Common myeloid progenitor, CD34-positive (primary cell): ENCODE measurements around the gene ZCCHC24.
"Not testable (repeated sequence)": the region's sequence is repeated elsewhere in the genome, so short reads cannot be mapped to it uniquely, and the experiment has no call there.

Experiments used
- CTCF ChIA-PET: fragments of 350-600 bp; sonication (Branson Sonifier 250); formaldehyde crosslinking; loops from one replicate; lab custom pipeline; 2021; ENCODE audit warnings: antibody characterized with exemption; lab: Charles Lee
- POLR2A ChIA-PET: fragments of 350-600 bp; sonication (Branson Sonifier 250); formaldehyde crosslinking; loops from one replicate; lab custom pipeline; 2021; ENCODE audit warnings: antibody characterized with exemption; lab: Charles Lee
- DNase-seq, 3 donors: peaks; one replicate each; pipeline versions ENCODE4 v3.0.0 to v3.0.0-alpha.2; 2013
- H3K27ac ChIP-seq, 2 experiments: 1 replicate in 1 of 2; 2 replicates in 1 of 2; pipeline ENCODE4 v1.7.0; 2013; ENCODE audit warnings: inconsistent platforms in 2 of 2, low read length in 2 of 2, mild to moderate bottlenecking in 2 of 2, low read depth in 1 of 2, moderate library complexity in 1 of 2; ENCODE audit not compliant: severe bottlenecking in 2 of 2, insufficient read depth in 1 of 2, poor library complexity in 1 of 2
- H3K27me3 ChIP-seq, 5 experiments: replicated peaks in 2 of 5; 1 replicate in 3 of 5; 2 replicates in 2 of 5; pipeline versions ENCODE4 v1.6.1 to v1.7.0; 2013; ENCODE audit warnings: low read length in 4 of 5, mild to moderate bottlenecking in 2 of 5, moderate library complexity in 2 of 5, inconsistent platforms in 1 of 5; ENCODE audit not compliant: insufficient read depth in 5 of 5, control insufficient read depth in 4 of 5
- H3K36me3 ChIP-seq, 4 experiments: 1 replicate in 2 of 4; 2 replicates in 2 of 4; pipeline versions ENCODE4 v1.6.1 to v1.7.0; 2013; ENCODE audit warnings: low read length in 3 of 4, control low read depth in 1 of 4, mild to moderate bottlenecking in 1 of 4; ENCODE audit not compliant: control insufficient read depth in 4 of 4, insufficient read depth in 4 of 4
- H3K4me1 ChIP-seq, 4 experiments: 1 replicate in 3 of 4; 2 replicates in 1 of 4; pipeline versions ENCODE4 v1.6.1 to v1.7.1; 2013; ENCODE audit warnings: low read length in 3 of 4, mild to moderate bottlenecking in 3 of 4, control low read depth in 1 of 4, inconsistent platforms in 1 of 4, moderate library complexity in 1 of 4; ENCODE audit not compliant: control insufficient read depth in 4 of 4, insufficient read depth in 4 of 4; ENCODE audit errors: control extremely low read depth in 1 of 4
- H3K4me3 ChIP-seq, 7 experiments: 1 replicate in 4 of 7; 2 replicates in 3 of 7; pipeline versions ENCODE4 v1.5.1 to v1.7.0; 2013; ENCODE audit warnings: mild to moderate bottlenecking in 7 of 7, low read length in 6 of 7, moderate library complexity in 6 of 7, inconsistent platforms in 2 of 7, low read depth in 2 of 7, control low read depth in 1 of 7; ENCODE audit not compliant: insufficient read depth in 4 of 7, control insufficient read depth in 1 of 7; ENCODE audit errors: extremely low read depth in 1 of 7
- H3K9me3 ChIP-seq, 5 experiments: 1 replicate in 4 of 5; 2 replicates in 1 of 5; pipeline versions ENCODE4 v1.6.1 to v1.7.1; 2013; ENCODE audit warnings: low read length in 4 of 5, mild to moderate bottlenecking in 2 of 5, inconsistent platforms in 1 of 5, low read depth in 1 of 5, moderate library complexity in 1 of 5; ENCODE audit not compliant: control insufficient read depth in 4 of 5, insufficient read depth in 2 of 5; ENCODE audit errors: control extremely low read depth in 1 of 5
- WGBS: methylation state at CpG from one replicate; pipeline ENCODE4 v1.1.5; 2013; ENCODE audit not compliant: insufficient coverage; 5-methylcytosine and 5-hydroxymethylcytosine counted together

Gene ZCCHC24

GRCh38 chr10:79336276-79336675 lies 109.1 kb downstream of the ZCCHC24 start:
- DNase-seq, result no peak
- WGBS, result 100% methylated on average over 3 of the region's 3 CpGs
- no peak overlapping the region for H3K27ac ChIP-seq
- ChIA-PET POLR2A (no interaction called here), CTCF (interaction anchor here (5.2 kb wide), 1 partner anchor 10 kb away, joined by 46 read pairs; the partner anchor contains the start of gene PPIF)
- H3K4me1 ChIP-seq, result peaks cover 0 to 4% (median 0%) of the 10 kb centered on the region in 4 experiments
- H3K9me3 ChIP-seq, result peaks cover 0 to 5% (median 0%) of the 10 kb centered on the region in 5 experiments
- no peaks in the 10 kb centered on the region for H3K36me3 ChIP-seq
- H3K27me3 ChIP-seq, result no peaks in the 10 kb centered on the region
- no peak overlapping the region for H3K4me3 ChIP-seq

- ChIA-PET POLR2A (interaction anchor here (1.8 kb wide), 1 partner anchor 13 kb away, joined by 5 read pairs; no protein-coding TSS in a partner anchor), CTCF (interaction anchor here (1.2 to 5.2 kb wide), 5 partner anchors 11 to 56 kb away, joined by 4 to 46 read pairs (median 4); partner anchors contain the start of gene PPIF)
- WGBS, result 95% methylated on average over 12 of the region's 13 CpGs
- H3K27me3 ChIP-seq, result no peaks in the 10 kb centered on the region
- H3K4me1 ChIP-seq, result peaks cover 0 to 5% (median 0%) of the 10 kb centered on the region in 4 experiments
- H3K4me3 ChIP-seq, result no peak overlapping the region
- no peaks in the 10 kb centered on the region for H3K36me3 ChIP-seq
- DNase-seq, result no peak
- no peak overlapping the region for H3K27ac ChIP-seq
- H3K9me3 ChIP-seq, result peaks cover 0 to 5% (median 0%) of the 10 kb centered on the region in 5 experiments
Measured at GRCh38 chr10:79335470-79336235, 109.8 kb downstream of the ZCCHC24 start.

GRCh38 chr10:79335094-79335469 lies 110.3 kb downstream of the ZCCHC24 start:
- Histone ChIP-seq H3K4me1 (peaks cover 0 to 5% (median 0%) of the 10 kb centered on the region in 4 experiments), H3K9me3 (peaks cover 0 to 5% (median 0%) of the 10 kb centered on the region in 5 experiments), H3K4me3 (no peak overlapping the region), H3K27me3 (no peaks in the 10 kb centered on the region), H3K27ac (no peak overlapping the region), H3K36me3 (no peaks in the 10 kb centered on the region)
- DNase-seq, result no peak
- CTCF ChIA-PET, result interaction anchor here (1.2 to 5.2 kb wide), 5 partner anchors 11 to 56 kb away, joined by 4 to 46 read pairs (median 4); partner anchors contain the start of gene PPIF
- 85% methylated on average over 2 of the region's 2 CpGs for WGBS
- POLR2A ChIA-PET, result interaction anchor here (1.8 kb wide), 1 partner anchor 13 kb away, joined by 5 read pairs; no protein-coding TSS in a partner anchor

DNA sequence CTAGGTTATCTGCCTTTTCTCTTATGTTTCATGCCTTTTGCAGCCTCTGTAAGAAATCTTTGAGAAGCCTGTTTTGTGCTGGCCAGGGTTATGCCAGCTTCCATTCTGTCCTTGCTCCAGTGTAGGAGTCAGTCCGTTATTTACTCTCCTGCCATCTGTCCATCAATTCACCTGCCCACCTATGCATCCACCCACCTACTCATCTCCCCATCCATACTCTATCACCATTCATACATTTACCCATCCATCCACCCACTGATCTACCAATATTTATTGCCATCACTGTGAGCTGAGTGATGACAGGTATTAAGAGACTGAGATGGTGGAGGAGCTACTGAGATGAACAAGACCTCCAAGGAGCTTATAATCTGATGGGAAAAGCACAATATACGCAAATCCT lies 110.9 kb downstream of the ZCCHC24 start:
- WGBS, result 96% methylated on average over 2 of the region's 2 CpGs
- Histone ChIP-seq H3K9me3 (peaks cover 0 to 5% (median 0%) of the 10 kb centered on the region in 5 experiments), H3K27ac (no peak overlapping the region), H3K4me1 (peaks cover 0 to 5% (median 0%) of the 10 kb centered on the region in 4 experiments), H3K4me3 (no peak overlapping the region), H3K27me3 (no peaks in the 10 kb centered on the region), H3K36me3 (no peaks in the 10 kb centered on the region)
- CTCF ChIA-PET, result interaction anchor here (1.2 to 5.2 kb wide), 6 partner anchors 8 to 57 kb away, joined by 3 to 46 read pairs (median 4); partner anchors contain the start of gene PPIF
- POLR2A ChIA-PET, result interaction anchor here (1.8 kb wide), 1 partner anchor 12 kb away, joined by 5 read pairs; no protein-coding TSS in a partner anchor
- DNase-seq, result no peak

GRCh38 chr10:79333513-79333912 lies 111.9 kb downstream of the ZCCHC24 start:
- peaks cover 0 to 5% (median 0%) of the 10 kb centered on the region in 5 experiments for H3K9me3 ChIP-seq
- no peak for DNase-seq
- H3K4me3 ChIP-seq, result no peak overlapping the region
- no peaks in the 10 kb centered on the region for H3K27me3 ChIP-seq
- peaks cover 0 to 5% (median 0%) of the 10 kb centered on the region in 4 experiments for H3K4me1 ChIP-seq
- POLR2A ChIA-PET, result no interaction called here
- CTCF ChIA-PET, result interaction anchor here (1.5 to 5.2 kb wide), 4 partner anchors 9 to 39 kb away, joined by 3 to 46 read pairs (median 16); partner anchors contain the start of gene PPIF
- H3K27ac ChIP-seq, result no peak overlapping the region
- H3K36me3 ChIP-seq, result no peaks in the 10 kb centered on the region
- 100% methylated on average over 1 of the region's 2 CpGs for WGBS

GRCh38 chr10:79332610-79333315 lies 112.7 kb downstream of the ZCCHC24 start:
- H3K9me3 ChIP-seq, POLR2A ChIA-PET, H3K4me3 ChIP-seq, H3K36me3 ChIP-seq, DNase-seq, H3K27me3 ChIP-seq, H3K4me1 ChIP-seq, H3K27ac ChIP-seq: not testable (repeated sequence)
- no CpG with 5 or more reads among the region's 10 CpGs for WGBS
- CTCF ChIA-PET, result interaction anchor here (4.6 to 5.2 kb wide), 2 partner anchors 9 to 14 kb away, joined by 28 to 46 read pairs; partner anchors contain the start of gene PPIF
